HEK293 (cell line): ENCODE data around the gene PPM1L.

Source experiments
- GLIS2 ChIP-seq: fragments of 450-650 bp; formaldehyde crosslinking; IDR thresholded peaks from 2 replicates; pipeline ENCODE4 v1.5.1; 2016; ENCODE audit warnings: missing biosample characterization, missing genetic modification characterization
- MYNN ChIP-seq: fragments of 450-650 bp; formaldehyde crosslinking; IDR thresholded peaks from 2 replicates; pipeline ENCODE4 v1.5.1; 2016; ENCODE audit warnings: missing biosample characterization, missing genetic modification characterization, borderline replicate concordance
- PRDM1 ChIP-seq: fragments of 450-650 bp; formaldehyde crosslinking; IDR thresholded peaks from 2 replicates; pipeline ENCODE4; 2016; ENCODE audit warnings: missing biosample characterization, missing genetic modification characterization
- ZSCAN5A ChIP-seq: fragments of 450-650 bp; formaldehyde crosslinking; IDR thresholded peaks from 2 replicates; pipeline ENCODE4 v1.5.1; 2016; ENCODE audit warnings: missing biosample characterization, missing genetic modification characterization

GRCh38 chr3:160820022-160820421 is 64.0 kb downstream of the PPM1L start:
- no peak for TF ChIP-seq GLIS2 (tag by site-specific recombination)
- TF ChIP-seq MYNN (tag by site-specific recombination), result no peak
- TF ChIP-seq ZSCAN5A (tag by site-specific recombination), result no peak
- TF ChIP-seq PRDM1 (tag by site-specific recombination), result no peak
